Stimulated activated CD4-positive, alpha-beta T cell treated with anti-CD3 and anti-CD28 coated beads, Interleukin-4, amount 100 ng/mL, for 4 hours (primary cell): ENCODE measurements around the gene IGF1R.

Experiments used
- DNase-seq, 2 experiments: peaks; one replicate each; pipeline ENCODE4 v3.0.0-alpha.2; 2020

IGF1R gene

GRCh38 chr15:98676586-98677270, 28.4 kb downstream of the IGF1R start:
- no peak for DNase-seq

DNA sequence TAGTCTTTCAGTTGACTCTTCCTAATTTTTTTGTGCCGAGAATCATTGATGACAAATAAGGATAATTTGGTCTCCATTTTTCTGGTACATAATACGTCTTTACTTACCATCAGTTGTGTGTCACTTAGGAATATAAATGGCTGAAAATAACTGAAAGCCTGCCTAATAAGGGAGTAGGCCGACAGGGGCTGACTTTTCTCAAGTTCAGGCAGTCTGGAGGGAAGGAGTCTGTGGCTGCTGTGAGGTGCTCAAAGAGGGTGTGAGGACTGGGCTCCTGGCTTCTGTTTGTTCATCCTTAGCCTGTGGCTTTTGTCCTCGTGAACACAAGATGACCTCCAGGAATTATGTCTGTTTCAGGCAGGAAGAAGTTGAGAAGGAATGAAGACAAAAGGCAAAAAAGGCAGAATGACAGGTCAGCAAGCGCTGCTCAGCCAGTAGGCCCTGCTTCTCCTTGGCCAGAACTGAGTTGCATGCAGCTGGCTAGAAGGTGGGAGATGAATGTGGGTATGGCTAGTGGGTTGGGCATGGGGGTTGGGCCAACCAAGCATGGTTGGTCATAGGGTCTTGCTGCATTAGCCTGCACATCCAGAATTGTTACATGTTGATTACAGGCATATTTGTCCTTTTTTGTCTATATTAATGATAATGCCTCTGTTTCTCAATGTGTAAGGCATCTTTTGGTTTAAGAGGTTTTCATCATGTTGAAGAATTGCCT, 29.2 kb downstream of the IGF1R start:
- DNase-seq = no peak

DNA sequence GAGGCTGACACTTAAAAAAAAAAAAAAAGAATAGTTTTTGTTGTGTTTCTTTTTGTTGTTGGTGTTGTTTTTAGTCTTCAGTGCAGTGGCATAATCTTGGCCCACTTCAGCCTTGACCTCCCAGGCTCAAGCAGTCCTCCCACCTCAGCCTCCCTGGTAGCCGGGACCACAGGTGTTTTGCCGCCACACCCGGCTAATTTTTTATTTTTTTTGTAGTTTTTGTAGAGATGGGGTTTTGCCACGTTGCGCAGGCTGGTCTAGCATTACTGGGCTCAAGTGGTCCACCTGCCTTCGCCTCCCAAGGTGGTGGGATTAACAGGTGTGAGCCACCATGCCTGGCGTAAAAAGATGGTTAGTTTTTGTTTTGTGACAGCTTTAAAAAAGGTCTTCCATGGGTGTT, 30.1 kb downstream of the IGF1R start:
- no peak for DNase-seq

- DNase-seq = no peak
Observed at GRCh38 chr15:98681061-98681460, 32.7 kb downstream of the IGF1R start.

GRCh38 chr15:98682992-98683701, 34.8 kb downstream of the IGF1R start:
- DNase-seq = no peak

GRCh38 chr15:98683831-98684230, 35.5 kb downstream of the IGF1R start:
- no peak for DNase-seq

DNA sequence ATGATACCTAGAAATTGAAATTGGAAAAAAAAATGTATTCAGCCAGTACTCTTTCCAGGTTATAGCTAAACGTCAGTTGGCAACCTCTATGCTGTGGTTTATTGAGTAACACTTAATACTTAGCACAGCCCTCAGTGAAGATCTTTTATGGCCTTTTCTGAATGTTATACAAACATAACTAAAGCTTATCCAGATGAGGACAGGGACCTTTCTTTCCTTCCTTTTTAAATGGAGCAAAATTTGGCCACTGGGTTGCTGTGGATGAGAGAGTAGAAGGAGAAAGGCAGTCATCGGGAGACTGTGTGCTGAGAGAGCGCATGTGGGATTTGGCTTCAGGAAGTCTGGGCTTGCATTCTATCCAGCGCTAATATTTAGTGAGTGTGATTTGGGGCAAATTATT, 36.1 kb downstream of the IGF1R start:
- DNase-seq = no peak

- no peak for DNase-seq
Observed at GRCh38 chr15:98684995-98685525, 36.7 kb downstream of the IGF1R start.

- DNase-seq = no peak
Observed at GRCh38 chr15:98686983-98687382, 38.6 kb downstream of the IGF1R start.

GRCh38 chr15:98689431-98689861, 41.1 kb downstream of the IGF1R start:
- DNase-seq = no peak

DNA sequence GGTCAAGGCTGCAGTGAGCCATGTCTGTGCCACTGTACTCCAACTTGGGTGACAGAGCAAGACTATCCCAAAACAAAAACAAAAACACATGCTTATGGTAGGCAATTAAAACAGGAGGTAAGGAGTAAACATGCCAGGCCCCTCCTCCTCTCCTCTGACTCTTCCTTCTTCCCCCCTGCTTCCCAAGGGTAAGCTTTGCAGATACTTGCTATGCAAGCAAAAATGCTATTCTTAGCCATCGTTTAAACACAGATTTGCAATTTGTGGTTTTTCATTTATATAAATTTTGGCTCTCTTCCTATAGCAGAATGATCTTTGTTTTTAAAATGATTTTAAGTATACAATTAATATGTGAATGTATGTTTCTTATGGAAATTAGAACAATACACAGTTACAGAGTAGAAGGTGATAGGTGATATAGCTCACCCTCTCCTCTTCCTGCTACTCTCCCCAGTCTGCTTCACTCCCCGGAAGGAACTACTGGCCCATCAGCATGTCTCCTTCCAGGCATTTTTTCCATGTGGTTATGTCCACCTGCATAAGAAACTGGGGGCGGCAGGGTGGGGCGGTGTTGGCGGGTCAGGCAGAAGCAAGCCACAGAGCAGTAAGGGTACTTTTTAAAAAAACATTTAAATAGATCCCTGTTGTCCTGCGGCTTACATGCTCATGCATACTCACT, 42.1 kb downstream of the IGF1R start:
- no peak for DNase-seq

GRCh38 chr15:98692213-98692612, 43.9 kb downstream of the IGF1R start:
- DNase-seq = no peak

- DNase-seq = no peak
Observed at GRCh38 chr15:98694161-98694560, 45.8 kb downstream of the IGF1R start.

- no peak for DNase-seq
Observed at GRCh38 chr15:98698792-98699191, 50.5 kb downstream of the IGF1R start.

GRCh38 chr15:98699591-98700424, 51.5 kb downstream of the IGF1R start:
- DNase-seq = no peak

DNA sequence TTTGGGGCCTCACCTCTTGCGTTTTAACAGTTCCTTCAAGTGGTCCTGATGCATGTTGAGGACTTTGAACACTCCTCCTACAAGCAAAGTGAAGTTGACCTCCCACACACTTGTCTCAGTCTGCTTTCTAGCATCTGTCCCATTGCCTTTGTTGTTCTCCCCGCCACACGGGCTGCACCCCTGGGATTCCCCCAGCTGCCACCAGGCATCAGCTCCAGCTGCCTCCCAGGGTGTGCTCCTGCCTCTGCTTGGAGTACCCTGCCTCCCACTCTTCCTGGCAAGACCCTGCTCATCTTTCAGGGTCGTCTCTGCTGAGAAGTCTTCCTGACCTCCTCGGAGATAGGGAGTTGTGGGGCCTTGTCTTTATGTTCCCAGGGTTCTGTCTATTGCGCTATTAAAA, 52.2 kb downstream of the IGF1R start:
- DNase-seq = no peak

GRCh38 chr15:98703126-98703685, 54.9 kb downstream of the IGF1R start:
- DNase-seq = no peak

DNA sequence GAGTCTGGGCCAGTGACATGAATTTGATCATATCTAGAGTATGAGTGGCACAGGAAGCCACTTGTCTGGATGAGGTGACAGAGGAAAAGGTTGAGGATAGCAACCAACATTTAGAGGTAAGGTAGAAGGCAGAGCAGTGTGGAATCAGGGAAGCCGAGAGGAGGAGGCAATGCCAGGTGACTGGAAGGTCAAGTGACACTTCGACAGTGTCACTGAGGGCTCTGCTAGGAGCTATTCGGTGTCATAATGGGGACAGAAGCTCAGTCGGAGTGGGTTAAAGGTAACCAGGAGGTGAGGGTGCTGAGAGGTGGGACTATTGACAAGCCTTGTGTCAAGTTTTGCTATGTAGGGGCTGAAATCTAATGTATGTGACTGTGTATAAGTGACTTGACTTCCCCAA, 56.7 kb downstream of the IGF1R start:
- no peak for DNase-seq

- DNase-seq = no peak
Observed at GRCh38 chr15:98706387-98706786, 58.0 kb downstream of the IGF1R start.

GRCh38 chr15:98706986-98707385, 58.6 kb downstream of the IGF1R start:
- no peak for DNase-seq

GRCh38 chr15:98708037-98708590, 59.8 kb downstream of the IGF1R start:
- DNase-seq = no peak

DNA sequence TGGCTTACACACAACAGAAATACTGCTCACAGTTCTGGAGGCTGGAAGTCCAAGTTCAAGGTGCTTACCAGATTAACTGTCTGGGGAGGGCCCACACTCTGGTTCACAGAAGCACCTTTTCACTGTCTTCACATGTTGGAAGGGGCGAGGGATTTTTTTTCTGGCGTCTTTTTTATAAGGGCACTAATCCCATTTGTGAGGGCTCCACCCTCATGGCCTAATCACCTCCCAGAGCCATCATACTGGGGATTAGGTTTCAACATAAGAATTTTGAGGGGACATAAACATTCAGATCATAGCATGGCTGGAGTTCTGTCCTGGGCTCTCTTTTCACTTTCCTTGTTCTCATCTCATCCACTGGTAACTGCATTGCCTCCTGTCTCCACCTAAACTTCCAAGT, 63.5 kb downstream of the IGF1R start:
- DNase-seq = no peak
